HFF-Myc (cell line): Measurements from ENCODE around the gene CMC2.
A peak's percentile ranks its signal among the peaks of the same experiment; 100 is the strongest.

Source experiments
- DNase-seq: peaks from one replicate; pipeline ENCODE4 v3.0.0-alpha.2; 2011; ENCODE audit warnings: low read depth; ENCODE audit errors: extremely low read depth
- H3K4me3 ChIP-seq: replicated peaks from 2 replicates; pipeline ENCODE4 v1.5.1; 2011; ENCODE audit warnings: low read depth, mild to moderate bottlenecking, control low read depth, low read length
- TF ChIP-seq, protein P1 (sequence below): IDR thresholded peaks from 2 replicates; pipeline ENCODE4 v1.5.1; 2012; ENCODE audit warnings: mild to moderate bottlenecking, low read depth, low read length, control low read depth; ENCODE audit errors: missing control alignments

Gene CMC2

DNA sequence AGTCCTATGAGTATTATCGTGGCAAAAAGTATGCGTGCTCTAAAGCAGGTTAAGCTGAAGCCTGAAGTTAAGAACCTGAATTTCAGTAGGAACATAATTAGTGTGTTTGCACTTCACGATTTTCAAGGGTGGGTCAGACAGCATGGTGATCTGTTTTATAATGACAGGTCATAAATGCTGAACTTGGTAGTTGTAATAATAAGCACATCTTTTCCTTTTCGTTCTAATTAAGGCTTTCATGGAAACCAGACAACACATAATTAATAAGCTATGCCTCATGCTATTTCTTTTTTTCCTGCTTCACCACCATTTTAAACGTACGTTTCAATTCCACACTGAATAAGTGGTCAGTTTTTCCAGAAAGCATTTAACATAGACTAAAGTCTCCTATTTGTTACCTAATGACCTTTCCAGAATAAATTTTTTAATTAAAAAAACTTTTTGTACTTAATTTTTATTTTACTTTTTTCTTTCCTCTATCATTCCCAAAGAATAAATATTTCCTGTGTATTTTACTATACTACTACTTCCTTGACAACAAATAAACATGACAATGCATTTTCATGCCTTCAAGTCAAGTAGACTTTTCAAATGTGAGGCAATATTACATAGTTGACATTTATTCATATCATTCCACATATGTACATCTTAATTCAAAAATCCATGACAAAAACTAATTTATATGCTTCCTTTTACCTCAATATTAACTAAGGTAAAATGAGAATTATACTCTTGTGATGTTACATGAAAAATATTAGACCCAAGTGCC lies 22.4 kb downstream of the CMC2 start:
- no peak for DNase-seq
- TF ChIP-seq, protein P1, sequence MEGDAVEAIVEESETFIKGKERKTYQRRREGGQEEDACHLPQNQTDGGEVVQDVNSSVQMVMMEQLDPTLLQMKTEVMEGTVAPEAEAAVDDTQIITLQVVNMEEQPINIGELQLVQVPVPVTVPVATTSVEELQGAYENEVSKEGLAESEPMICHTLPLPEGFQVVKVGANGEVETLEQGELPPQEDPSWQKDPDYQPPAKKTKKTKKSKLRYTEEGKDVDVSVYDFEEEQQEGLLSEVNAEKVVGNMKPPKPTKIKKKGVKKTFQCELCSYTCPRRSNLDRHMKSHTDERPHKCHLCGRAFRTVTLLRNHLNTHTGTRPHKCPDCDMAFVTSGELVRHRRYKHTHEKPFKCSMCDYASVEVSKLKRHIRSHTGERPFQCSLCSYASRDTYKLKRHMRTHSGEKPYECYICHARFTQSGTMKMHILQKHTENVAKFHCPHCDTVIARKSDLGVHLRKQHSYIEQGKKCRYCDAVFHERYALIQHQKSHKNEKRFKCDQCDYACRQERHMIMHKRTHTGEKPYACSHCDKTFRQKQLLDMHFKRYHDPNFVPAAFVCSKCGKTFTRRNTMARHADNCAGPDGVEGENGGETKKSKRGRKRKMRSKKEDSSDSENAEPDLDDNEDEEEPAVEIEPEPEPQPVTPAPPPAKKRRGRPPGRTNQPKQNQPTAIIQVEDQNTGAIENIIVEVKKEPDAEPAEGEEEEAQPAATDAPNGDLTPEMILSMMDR: no peak
- no peak overlapping the region for H3K4me3 ChIP-seq

DNA sequence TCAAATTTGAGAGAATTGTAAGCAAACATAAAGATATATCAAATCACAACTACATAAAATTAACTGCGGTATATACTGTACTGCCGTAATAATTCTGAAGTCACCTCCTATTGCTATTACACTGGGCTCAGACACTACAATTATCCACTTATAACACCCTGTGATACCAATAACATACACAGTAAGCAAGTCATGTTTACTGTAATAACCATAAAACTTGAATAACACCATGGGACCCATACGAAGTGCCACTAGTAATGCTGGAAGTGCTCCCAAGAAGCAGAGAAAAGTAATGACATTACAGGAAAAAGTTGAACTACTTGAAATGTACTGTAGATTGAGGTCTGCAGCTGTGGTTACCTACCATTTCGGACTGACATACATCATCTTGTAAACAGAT lies 24.0 kb downstream of the CMC2 start:
- no peak overlapping the region for H3K4me3 ChIP-seq
- no peak for DNase-seq
- TF ChIP-seq, protein P1: no peak

DNA sequence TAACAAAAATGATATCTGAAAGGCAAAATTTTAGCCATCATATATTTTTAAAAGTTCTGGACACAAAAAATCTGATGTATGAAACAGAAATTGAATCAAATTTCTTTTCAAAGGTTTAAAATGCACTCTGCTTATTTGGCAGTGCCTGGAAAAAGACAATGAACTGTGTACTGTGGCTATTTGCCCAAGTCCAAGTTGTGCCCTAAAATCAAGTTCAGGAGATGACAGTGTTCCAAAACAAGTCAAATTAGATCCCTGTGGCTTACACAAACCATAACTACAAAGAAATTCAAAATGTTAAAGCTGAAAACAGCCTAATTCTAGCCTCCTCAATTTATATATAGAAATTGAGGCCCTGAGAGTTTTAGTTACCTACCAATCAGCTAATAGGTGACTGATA lies 25.6 kb downstream of the CMC2 start:
- no peak overlapping the region for H3K4me3 ChIP-seq
- TF ChIP-seq, protein P1: no peak
- DNase-seq: no peak

DNA sequence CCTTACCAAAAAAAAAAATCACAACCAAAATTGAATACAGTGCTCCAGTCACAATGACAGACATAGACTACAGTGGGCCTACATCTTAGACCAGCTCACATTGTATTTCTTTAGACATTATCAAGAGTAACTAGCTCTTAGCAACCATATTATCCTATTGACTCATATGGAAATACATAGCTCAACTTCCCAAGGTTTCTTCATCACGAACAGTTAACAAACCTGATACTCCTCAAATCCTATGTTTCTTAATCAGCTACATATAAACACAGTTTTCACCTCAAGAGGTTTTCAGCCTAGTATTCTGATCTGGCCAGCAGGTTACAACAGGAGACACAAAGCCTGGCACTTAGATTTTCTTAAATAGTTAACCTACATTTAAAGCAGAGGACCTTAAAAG lies 29.7 kb downstream of the CMC2 start:
- no peak for DNase-seq
- TF ChIP-seq, protein P1: no peak
- no peak overlapping the region for H3K4me3 ChIP-seq

DNA sequence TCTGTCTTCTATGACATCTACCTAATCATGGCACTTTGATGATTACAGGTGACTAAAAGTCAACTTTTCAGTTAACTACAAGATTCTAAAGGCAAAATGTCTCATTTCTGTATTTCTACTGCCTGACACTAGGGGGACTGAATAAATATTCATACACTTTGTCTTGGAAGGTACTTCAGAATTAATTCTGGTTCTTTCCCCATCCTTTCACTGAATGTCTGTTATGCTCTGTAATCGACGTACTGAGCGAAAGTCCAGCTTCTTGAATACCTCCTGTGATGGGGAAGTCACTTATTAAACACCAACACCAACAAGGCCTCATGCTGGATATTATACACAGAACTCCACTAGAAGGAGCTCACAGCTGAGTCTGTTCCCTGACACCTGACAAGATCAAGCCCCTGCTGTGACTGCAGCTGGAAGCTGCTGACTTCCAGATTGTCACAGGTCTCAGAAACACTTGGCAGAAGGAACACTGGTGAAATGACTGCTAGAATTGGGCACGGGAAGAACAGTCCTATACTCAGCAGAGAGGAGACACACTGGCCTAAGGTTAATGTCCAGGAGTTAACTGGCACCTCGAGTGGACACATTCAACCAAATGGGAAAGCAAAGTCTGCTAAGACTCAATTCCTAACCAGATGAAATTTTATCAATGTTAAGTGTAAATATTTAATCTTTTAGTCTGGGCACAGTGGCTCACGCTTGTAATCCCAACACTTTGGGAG lies 31.9 kb downstream of the CMC2 start:
- H3K4me3 ChIP-seq: no peak overlapping the region
- TF ChIP-seq, protein P1: peak; percentile 16
- no peak for DNase-seq

DNA sequence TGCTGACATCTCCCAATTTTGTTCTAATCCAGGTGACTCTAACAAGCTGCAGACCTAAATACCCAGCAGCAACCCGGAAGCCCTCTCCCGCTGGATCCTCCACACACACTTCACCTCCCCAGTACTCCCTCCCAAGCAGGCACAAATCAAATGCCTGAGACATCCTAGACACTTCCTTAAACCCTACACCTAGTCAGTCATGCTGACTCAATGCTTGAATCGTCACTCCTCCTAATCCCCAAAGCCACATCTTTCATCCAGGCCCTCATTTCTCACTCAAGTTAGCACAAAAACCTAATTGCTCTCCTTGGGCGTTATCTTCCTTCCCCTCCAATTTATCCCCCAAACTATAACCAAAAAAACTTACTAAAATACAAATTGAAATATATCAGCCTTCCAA lies 32.7 kb downstream of the CMC2 start:
- DNase-seq: no peak
- H3K4me3 ChIP-seq: no peak overlapping the region
- TF ChIP-seq, protein P1: no peak

DNA sequence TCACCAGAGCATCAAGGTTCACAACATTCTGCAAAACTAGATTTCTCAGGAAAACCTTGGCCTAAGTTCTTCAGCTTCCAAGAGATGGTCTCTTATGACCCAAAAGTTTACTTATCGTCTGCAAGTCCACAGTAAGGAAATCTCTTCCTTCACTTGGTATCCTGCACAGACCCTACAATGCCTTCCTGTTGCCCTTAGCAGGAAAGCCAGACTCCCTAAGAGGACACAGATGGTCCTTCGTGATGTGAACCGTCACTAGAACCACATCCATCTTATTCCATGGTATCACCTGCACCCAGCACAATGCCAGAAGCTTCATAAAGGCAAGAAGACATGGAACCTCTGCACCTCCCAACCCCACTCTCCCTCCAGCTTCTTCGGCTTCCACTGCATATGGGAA lies 34.1 kb downstream of the CMC2 start:
- no peak for DNase-seq
- TF ChIP-seq, protein P1: no peak
- H3K4me3 ChIP-seq: no peak overlapping the region
